ENCODE measurements around the gene ELMO1.

The ELMO1 gene

DNA sequence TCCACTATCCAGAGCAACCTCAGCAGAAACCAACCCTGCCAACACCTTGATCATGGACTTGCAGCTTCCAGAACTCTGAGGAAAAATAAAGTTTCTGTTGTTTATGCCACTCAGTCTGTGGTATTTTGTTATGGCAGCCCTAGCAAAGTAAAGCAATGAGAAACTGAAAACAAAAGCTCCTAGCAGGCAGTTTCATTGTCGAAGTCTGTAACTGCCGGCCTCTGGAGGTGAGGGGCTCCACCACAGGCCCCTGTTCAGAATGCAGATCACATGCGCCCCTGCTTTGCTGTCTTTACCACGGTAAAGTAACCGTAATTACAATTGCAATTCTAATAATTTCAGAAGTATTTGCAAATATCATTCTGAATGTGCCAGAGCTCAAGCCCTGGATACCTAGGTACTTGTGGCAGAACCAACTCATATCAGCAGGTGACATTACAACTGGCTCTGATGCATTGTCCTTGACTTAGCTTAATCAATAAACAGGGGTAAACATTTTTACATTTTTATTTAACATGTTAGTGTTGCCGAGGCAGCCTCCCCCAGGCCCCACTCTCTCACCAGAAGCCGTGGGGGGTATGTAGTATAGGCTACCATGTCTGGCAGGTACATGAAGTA is 193.2 kb downstream of the ELMO1 start:
- H3K4me1 ChIP-seq (ENCODE audit: insufficient read depth, low read length) = no peaks in the 10 kb centered on the region
- H3K79me2 ChIP-seq (ENCODE audit: insufficient read depth, low read length) = peaks cover 2% of the 10 kb centered on the region; the same call in 1 of the 2 replicates
- no peak for ATAC-seq (ENCODE audit: insufficient read depth, low read depth)
- no peak for DNase-seq
- H3K27me3 ChIP-seq (ENCODE audit: insufficient read depth, low read length, poor library complexity) = no peaks in the 10 kb centered on the region
- no peak overlapping the region for H2AFZ ChIP-seq (ENCODE audit: low read depth, low read length)
- no peaks in the 10 kb centered on the region for H4K20me1 ChIP-seq (ENCODE audit: insufficient read depth, low read length)
- no peak overlapping the region for H3K9ac ChIP-seq (ENCODE audit: low read depth, low read length)
- no peak overlapping the region for H3K4me3 ChIP-seq (ENCODE audit: low read depth in 1 of 2, low read length in 2 of 2)
- peaks cover 32% of the 10 kb centered on the region; the same call in 1 of the 2 replicates for H3K36me3 ChIP-seq (ENCODE audit: insufficient read depth, low read length)
- no peak overlapping the region for H3K4me2 ChIP-seq (ENCODE audit: insufficient read depth, low read length)
- TF ChIP-seq, protein P1, sequence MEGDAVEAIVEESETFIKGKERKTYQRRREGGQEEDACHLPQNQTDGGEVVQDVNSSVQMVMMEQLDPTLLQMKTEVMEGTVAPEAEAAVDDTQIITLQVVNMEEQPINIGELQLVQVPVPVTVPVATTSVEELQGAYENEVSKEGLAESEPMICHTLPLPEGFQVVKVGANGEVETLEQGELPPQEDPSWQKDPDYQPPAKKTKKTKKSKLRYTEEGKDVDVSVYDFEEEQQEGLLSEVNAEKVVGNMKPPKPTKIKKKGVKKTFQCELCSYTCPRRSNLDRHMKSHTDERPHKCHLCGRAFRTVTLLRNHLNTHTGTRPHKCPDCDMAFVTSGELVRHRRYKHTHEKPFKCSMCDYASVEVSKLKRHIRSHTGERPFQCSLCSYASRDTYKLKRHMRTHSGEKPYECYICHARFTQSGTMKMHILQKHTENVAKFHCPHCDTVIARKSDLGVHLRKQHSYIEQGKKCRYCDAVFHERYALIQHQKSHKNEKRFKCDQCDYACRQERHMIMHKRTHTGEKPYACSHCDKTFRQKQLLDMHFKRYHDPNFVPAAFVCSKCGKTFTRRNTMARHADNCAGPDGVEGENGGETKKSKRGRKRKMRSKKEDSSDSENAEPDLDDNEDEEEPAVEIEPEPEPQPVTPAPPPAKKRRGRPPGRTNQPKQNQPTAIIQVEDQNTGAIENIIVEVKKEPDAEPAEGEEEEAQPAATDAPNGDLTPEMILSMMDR (IDR thresholded peaks at IDR 0.05; ENCODE audit: borderline replicate concordance, extremely low read depth, low read length, poor library complexity, severe bottlenecking) = no peak
- TF ChIP-seq EZH2 (IDR thresholded peaks at IDR 0.05; ENCODE audit: borderline replicate concordance, low read depth, low read length, severe bottlenecking) = no peak
- no peak overlapping the region for H3K27ac ChIP-seq (ENCODE audit: low read length)
- no peaks in the 10 kb centered on the region for H3K9me3 ChIP-seq (ENCODE audit: insufficient read depth, low read length, severe bottlenecking)

DNA sequence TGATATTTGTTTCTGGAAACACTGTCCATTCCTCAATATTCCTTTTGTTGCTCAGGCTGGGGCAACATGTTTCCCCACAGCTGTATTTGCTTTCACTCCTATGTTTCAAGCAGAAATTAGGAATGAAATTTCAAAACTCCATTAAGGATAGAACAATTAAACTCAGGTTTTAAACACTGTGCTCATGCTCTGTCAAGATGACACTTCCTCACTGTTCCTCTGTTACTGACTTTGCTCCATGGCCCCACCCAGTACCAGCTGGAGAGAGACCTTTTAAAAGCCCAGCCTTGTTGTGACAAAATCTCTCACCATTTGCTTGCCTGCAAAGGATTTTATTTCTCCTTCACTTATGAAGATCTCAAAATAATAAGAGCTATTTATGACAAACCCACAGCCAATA is 197.4 kb downstream of the ELMO1 start:
- Histone ChIP-seq H3K9ac (ENCODE audit: low read depth, low read length) (no peak overlapping the region), H4K20me1 (ENCODE audit: insufficient read depth, low read length) (peaks cover 9% of the 10 kb centered on the region; the same call in 1 of the 2 replicates), H3K4me1 (ENCODE audit: insufficient read depth, low read length) (no peaks in the 10 kb centered on the region), H3K4me2 (ENCODE audit: insufficient read depth, low read length) (no peak overlapping the region), H3K36me3 (ENCODE audit: insufficient read depth, low read length) (peaks cover 32% of the 10 kb centered on the region; the same call in 1 of the 2 replicates), H2AFZ (ENCODE audit: low read depth, low read length) (no peak overlapping the region), H3K27ac (ENCODE audit: low read length) (no peak overlapping the region), H3K9me3 (ENCODE audit: insufficient read depth, low read length, severe bottlenecking) (no peaks in the 10 kb centered on the region), H3K79me2 (ENCODE audit: insufficient read depth, low read length) (peaks cover 2% of the 10 kb centered on the region; the same call in 1 of the 2 replicates), H3K4me3 (ENCODE audit: low read depth in 1 of 2, low read length in 2 of 2) (no peak overlapping the region), H3K27me3 (ENCODE audit: insufficient read depth, low read length, poor library complexity) (no peaks in the 10 kb centered on the region)
- TF ChIP-seq EZH2 (IDR thresholded peaks at IDR 0.05; ENCODE audit: borderline replicate concordance, low read depth, low read length, severe bottlenecking) = no peak
- TF ChIP-seq, protein P1 (IDR thresholded peaks at IDR 0.05; ENCODE audit: borderline replicate concordance, extremely low read depth, low read length, poor library complexity, severe bottlenecking) = no peak
- DNase-seq (no peak), ATAC-seq (ENCODE audit: insufficient read depth, low read depth) (no peak)

GRCh38 chr7:37249240-37249639 is 199.4 kb downstream of the ELMO1 start:
- Histone ChIP-seq H4K20me1 (ENCODE audit: insufficient read depth, low read length) (peaks cover 9% of the 10 kb centered on the region; the same call in 1 of the 2 replicates), H3K27me3 (ENCODE audit: insufficient read depth, low read length, poor library complexity) (no peaks in the 10 kb centered on the region), H3K9me3 (ENCODE audit: insufficient read depth, low read length, severe bottlenecking) (no peaks in the 10 kb centered on the region), H3K36me3 (ENCODE audit: insufficient read depth, low read length) (peaks cover 16% of the 10 kb centered on the region; the same call in 1 of the 2 replicates), H3K9ac (ENCODE audit: low read depth, low read length) (no peak overlapping the region), H3K4me3 (ENCODE audit: low read depth in 1 of 2, low read length in 2 of 2) (no peak overlapping the region), H3K79me2 (ENCODE audit: insufficient read depth, low read length) (peaks cover 2% of the 10 kb centered on the region; the same call in 1 of the 2 replicates), H3K27ac (ENCODE audit: low read length) (no peak overlapping the region), H2AFZ (ENCODE audit: low read depth, low read length) (no peak overlapping the region), H3K4me2 (ENCODE audit: insufficient read depth, low read length) (no peak overlapping the region), H3K4me1 (ENCODE audit: insufficient read depth, low read length) (no peaks in the 10 kb centered on the region)
- no peak for ATAC-seq (ENCODE audit: insufficient read depth, low read depth)
- TF ChIP-seq EZH2 (IDR thresholded peaks at IDR 0.05; ENCODE audit: borderline replicate concordance, low read depth, low read length, severe bottlenecking) = no peak
- TF ChIP-seq, protein P1 (IDR thresholded peaks at IDR 0.05; ENCODE audit: borderline replicate concordance, extremely low read depth, low read length, poor library complexity, severe bottlenecking) = no peak
- no peak for DNase-seq

Data from DND-41 (cell line).